ENCODE results near the gene DUSP3.
A peak's percentile ranks its signal among the peaks of the same experiment; 100 is the strongest.

DUSP3 gene

DNA sequence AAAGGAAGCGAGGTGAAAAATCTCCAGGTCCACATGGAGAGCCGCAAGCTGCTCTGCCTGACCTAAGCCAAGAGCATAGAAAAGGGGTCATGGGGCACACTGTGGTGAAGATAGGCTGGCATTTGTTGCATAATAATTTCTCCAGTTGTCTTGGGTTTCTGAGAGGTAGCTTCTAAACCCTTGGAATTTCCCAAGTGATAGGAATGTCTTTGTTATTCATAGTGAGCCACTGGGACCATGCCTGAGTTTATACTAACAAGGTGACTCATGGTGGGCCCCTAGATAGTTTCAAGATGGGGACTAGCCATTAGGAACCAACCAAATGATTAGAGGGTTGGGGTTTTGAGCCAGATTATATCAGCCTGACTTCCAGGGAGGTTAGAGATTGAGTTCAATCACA lies 45.8 kb downstream of the DUSP3 start:
- no peak for DNase-seq (ENCODE audit: low spot score)

DNA sequence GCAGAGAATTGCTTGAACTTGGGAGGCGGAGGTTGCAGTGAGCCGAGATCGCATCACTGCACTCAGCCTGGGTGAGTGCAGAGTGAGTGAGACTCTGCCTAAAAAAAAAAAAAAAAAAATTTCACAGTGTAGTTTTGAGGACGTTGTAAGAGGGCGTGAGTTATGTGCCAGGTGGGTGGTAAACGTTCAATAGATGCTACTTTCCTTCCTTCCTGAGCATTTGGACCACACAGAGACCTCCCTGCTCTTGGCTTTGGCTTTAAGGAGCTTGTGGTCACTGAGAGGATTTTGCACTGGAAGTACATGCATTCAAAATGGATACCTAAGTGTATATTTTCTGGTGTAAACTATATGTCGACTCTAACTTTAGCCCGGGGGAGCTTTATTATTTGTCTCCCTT lies 50.7 kb downstream of the DUSP3 start:
- no peak for DNase-seq (ENCODE audit: low spot score)

DNA sequence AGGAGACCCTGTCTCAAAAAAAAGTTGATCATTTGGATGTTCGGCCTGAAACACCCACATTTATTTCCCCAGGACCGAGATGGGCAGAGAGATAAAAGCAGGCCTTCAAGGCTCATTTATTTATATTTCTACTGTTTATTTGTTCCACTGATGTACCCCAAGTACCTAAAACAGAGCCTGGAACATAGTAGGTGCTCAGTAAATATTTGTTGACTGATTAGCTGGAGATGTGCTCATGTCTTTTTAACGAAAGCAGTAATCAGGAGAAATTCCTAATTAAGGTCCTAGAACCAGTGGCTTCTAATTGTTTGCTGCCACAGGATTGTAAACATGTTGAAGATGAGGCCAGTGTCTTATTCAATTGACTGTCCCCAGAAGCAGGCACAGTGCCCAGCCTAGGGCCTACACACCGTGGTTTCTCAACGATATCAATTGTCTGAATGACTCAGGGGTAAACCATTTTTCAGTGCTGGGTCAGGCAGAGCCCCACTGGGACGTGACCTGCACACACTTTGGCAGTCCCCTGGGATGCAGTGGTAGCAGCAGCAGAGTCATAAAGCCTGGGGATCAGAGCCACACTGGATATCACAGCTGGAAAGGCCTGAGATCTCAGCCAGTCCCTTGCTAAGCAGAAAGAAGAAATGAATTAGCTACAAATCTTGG lies 54.9 kb downstream of the DUSP3 start:
- no peak for DNase-seq (ENCODE audit: low spot score)

DNA sequence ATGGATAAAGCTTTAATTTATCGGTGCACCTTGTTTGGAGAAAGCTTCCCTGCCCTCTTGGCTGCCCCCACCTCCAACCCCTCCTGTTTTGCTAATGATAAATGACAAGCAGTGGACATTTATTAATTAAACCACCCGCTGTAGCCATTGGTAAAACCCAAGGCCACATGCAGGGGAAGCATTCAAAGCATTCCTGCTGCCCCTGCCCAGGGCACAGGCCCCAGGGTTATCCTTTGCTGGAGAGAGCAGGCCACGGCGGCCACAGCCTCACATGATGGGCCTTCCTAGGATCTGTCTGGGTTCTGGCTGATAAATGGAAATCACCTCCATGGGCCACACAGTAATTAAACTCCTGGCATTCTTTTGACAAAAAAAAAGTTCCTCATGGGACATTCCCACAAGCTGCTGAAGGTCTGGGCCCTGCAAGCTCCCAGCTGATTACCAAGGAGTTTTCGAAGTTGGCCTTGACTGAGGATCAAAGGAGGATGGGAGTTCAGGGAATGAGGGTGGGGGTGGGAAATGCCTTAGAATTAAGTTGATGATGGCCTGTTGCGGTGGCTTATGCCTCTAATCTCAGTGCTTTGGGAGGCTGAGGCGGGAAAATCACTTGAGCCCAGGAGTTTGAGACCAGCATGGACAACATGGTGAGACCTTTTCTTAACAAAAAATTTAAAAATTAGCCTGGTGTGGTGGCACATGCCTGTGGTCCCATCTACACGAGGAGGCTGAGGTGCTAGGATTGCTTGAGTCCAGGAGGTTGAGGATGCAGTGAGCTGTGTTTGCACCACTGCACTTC lies 55.7 kb downstream of the DUSP3 start:
- DNase-seq (ENCODE audit: low spot score), result no peak

DNA sequence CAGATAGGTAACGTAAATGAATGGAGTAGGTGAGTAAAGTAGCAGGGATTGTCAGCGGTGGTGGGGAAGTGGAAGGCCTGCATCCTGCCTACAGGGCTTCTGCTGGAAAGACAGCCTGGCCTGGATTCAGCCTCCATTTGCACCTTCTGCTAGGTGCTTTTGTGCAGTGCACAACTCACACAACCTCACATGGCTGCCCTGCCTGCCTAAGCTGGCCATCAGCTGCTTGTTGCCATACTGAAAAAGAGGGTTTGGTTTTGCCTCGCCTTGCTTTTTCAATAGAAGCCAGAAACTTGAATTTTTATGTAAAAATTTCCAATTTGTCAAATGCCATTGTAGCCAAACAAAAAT lies 56.5 kb downstream of the DUSP3 start:
- DNase-seq (ENCODE audit: low spot score), result no peak

DNA sequence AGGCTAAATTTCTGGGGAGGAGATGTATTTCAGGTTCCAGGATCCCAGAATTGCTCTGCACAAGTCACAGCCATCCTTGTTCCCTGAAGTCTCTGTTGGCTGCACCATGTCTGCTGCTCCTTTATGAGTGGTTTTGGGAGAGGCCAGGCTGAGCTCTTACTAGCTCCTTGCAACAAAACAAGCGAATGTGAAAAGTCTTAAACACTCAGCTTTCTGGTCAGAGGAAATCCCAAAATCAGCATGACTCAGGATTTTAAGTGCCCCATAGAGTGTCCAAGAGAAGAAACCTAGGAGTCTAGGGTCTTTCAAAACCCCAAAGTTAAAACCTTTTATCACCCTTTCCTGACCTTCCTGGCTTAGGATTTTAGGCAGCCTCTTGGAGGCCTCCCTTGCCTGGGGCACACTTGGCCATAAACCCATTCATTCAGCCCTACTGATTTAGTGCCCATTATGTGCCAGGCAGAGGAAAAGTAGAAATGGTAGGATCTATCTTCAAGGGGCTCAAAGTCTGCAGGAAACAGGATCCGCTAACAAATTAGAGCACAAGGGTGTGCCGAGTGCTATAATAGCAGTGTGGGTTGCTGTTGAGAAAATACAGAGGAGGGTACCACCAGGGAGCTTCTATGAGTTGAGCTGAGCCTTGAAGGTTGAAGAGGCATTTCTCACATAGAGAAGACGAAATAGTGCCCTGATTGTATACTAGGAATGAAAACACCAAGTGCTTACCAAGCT lies 57.1 kb downstream of the DUSP3 start:
- DNase-seq (ENCODE audit: low spot score), result no peak

DNA sequence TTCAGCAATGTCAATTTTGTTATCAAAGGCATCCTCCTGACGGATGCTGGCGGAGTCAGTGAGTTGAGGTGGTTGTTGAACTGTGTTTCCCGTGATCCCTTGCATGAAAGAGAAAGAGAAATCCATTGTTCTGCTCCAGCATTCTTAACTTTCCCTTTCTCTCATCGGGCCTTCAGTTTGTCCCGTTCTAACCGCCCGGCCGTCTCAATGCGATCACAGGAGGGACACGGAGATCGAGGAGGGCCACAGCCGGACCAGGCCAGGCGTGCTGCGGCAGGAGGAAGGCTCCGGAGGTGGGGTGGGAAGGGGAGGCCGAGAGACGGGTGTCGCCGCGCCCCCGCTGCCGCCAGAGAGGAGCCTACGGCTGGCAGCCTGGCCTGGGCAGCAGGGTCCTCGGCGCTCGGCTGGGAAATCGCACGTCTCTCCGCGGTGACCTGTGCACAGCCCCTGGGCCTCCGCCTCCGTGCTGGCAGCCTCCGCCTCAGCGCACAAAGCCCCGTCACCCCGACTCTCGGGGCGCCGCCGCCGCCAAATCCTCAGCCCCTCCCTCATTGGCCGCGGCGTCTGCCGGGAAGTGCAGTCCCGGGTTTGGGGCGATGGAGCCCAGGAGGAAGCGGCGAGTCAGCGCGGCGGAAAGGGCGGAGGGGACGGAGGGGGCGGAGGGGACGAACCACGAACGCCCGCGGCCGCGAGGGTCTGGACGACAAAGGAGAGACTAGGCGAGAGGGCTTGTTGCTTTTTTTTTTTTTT lies 58.3 kb downstream of the DUSP3 start:
- DNase-seq (ENCODE audit: low spot score), result peak; percentile 62

DNA sequence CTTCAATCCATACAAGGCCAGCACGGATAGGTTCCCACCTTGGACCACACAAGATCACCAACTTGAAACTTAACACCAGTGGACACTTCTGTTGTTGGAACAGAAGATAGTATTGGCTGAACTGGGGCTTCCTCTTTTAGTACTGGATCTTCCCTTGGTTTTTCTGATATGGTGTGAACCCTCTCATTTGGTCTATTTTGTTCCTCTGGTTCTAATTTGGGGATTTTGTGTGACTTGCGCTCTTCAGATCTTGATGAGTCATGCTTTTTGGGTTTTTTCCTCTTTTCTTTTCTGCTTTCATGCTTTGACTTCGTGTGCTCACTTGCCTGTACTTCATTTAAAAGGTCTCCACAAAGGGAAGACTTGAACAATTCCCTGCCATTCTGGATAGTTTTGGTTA lies 59.2 kb downstream of the DUSP3 start:
- DNase-seq (ENCODE audit: low spot score), result no peak

DNA sequence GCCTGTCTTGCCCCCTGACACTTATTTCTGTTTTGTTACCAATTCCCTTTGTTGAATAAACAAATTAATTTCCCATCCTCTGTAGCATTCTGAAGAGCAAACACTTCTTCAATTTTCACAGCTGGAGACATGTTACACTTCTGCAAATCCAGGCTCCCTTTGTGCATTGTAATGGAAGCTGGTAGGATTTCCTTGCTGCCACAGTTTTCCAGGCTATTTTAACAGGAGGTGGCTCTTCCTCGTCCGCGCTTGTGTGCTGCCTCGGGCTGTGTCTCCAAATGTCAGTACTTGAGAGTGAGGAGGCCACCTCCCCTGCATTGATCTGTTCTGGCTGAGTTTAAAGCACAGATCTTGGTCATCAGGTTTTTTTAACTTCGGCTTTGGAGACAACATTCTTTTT lies 60.2 kb downstream of the DUSP3 start:
- DNase-seq (ENCODE audit: low spot score), result no peak

DNA sequence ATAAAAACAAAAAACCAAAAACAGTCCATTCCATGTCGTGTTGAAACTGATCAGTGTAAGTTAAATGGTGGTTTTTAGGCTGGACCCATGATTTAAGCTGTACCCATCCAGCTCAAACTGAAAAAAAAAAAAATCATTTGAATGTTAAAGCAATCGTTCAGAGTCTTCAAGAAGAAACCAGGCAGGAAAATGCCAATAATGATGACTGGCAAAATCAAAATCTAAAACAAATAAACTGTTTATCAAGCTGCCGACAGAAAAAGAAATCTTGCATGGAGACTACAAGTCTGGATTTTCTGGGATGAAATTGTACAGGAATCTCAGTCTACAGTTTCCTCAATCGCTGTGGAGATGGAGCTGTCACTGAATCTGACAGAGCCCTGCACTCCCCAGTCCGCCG lies 60.9 kb downstream of the DUSP3 start:
- DNase-seq (ENCODE audit: low spot score), result no peak
